D341Med (cell line): ENCODE data around the gene FSD1.
"Not testable (repeated sequence)": the region's sequence is repeated elsewhere in the genome, so short reads cannot be mapped to it uniquely, and the experiment has no call there.

Experiments
- DNase-seq: peaks from one replicate; pipeline ENCODE4 v3.0.0; 2012; ENCODE audit warnings: low spot score

The FSD1 gene

GRCh38 chr19:4304538-4305256 is at the start of gene FSD1:
FSD1 (plus strand) TSS chr19:4304598; CDS start chr19:4304747, 149 bp downstream.
- peak; percentile 99 for DNase-seq

GRCh38 chr19:4256563-4256962 is 47.8 kb upstream of the FSD1 start:
- no peak for DNase-seq

GRCh38 chr19:4257025-4257424 is 47.4 kb upstream of the FSD1 start:
- no peak for DNase-seq

GRCh38 chr19:4258181-4258580 is 46.2 kb upstream of the FSD1 start:
- no peak for DNase-seq

GRCh38 chr19:4260613-4261191 is 43.7 kb upstream of the FSD1 start:
- no peak for DNase-seq

GRCh38 chr19:4264812-4265211 is 39.6 kb upstream of the FSD1 start:
- no peak for DNase-seq

GRCh38 chr19:4266253-4267000 is 38.0 kb upstream of the FSD1 start:
- DNase-seq = no peak

- DNase-seq = peak; percentile 86
Measured at GRCh38 chr19:4267101-4267900, 37.1 kb upstream of the FSD1 start.

- DNase-seq = no peak
Measured at GRCh38 chr19:4267901-4268815, 36.2 kb upstream of the FSD1 start.

- DNase-seq = no peak
Measured at GRCh38 chr19:4268816-4269430, 35.5 kb upstream of the FSD1 start.

- DNase-seq = no peak
Measured at GRCh38 chr19:4272894-4273293, 31.5 kb upstream of the FSD1 start.

- not testable (repeated sequence) for DNase-seq
Measured at GRCh38 chr19:4274321-4274686, 30.1 kb upstream of the FSD1 start.

- DNase-seq = no peak
Measured at GRCh38 chr19:4277191-4277696, 27.2 kb upstream of the FSD1 start.

GRCh38 chr19:4278010-4278409 is 26.4 kb upstream of the FSD1 start:
- DNase-seq = no peak

- no peak for DNase-seq
Measured at GRCh38 chr19:4278419-4279266, 25.8 kb upstream of the FSD1 start, which contains the start of gene SHD. SHD (plus strand) TSS chr19:4279266; CDS start chr19:4280064, 798 bp downstream.

GRCh38 chr19:4279267-4279529 is 25.2 kb upstream of the FSD1 start:
- DNase-seq = no peak

- DNase-seq = no peak
Measured at GRCh38 chr19:4279530-4280422, 24.6 kb upstream of the FSD1 start.

GRCh38 chr19:4284176-4284958 is 20.0 kb upstream of the FSD1 start:
- peak; percentile 83 for DNase-seq
